H1 (cell line): Measurements from ENCODE around the gene MED23.

ENCODE experiments used
- ATF3 ChIP-seq: IDR thresholded peaks from 2 replicates; pipeline ENCODE4 v1.6.1; 2011; ENCODE audit warnings: low read depth, mild to moderate bottlenecking, low read length; ENCODE audit not compliant: insufficient read depth
- CHD7 ChIP-seq: fragments of 300-600 bp; sonication (generic); IDR thresholded peaks from 2 replicates; pipeline ENCODE4 v1.7.1; 2012; ENCODE audit warnings: low read length, moderate library complexity, mild to moderate bottlenecking, inconsistent platforms; ENCODE audit not compliant: insufficient replicate concordance
- CTCF ChIP-seq, 3 experiments: IDR thresholded peaks; 1 replicate in 2 of 3; 2 replicates in 1 of 3; pipeline versions ENCODE4 v1.5.1 to v1.6.1; 2011; ENCODE audit warnings: low read length in 3 of 3, mild to moderate bottlenecking in 3 of 3, inconsistent platforms in 2 of 3, low read depth in 1 of 3, moderate library complexity in 1 of 3; ENCODE audit not compliant: insufficient read depth in 1 of 3; ENCODE audit errors: control extremely low read depth in 1 of 3
- EP300 ChIP-seq, 2 experiments: IDR thresholded peaks; 1 replicate in 1 of 2; 2 replicates in 1 of 2; pipeline ENCODE4 v1.6.1; 2011 to 2012; ENCODE audit warnings: low read depth in 2 of 2, low read length in 2 of 2, mild to moderate bottlenecking in 2 of 2, borderline replicate concordance in 1 of 2, inconsistent platforms in 1 of 2, moderate library complexity in 1 of 2
- GABPA ChIP-seq: IDR thresholded peaks from 2 replicates; pipeline ENCODE4 v1.6.1; 2011; ENCODE audit warnings: mild to moderate bottlenecking, low read length, moderate library complexity, borderline replicate concordance; ENCODE audit not compliant: insufficient read depth
- KDM4A ChIP-seq: IDR thresholded peaks from one replicate; pipeline ENCODE4 v1.7.1; 2012; ENCODE audit warnings: low read depth, mild to moderate bottlenecking, moderate library complexity, low read length, inconsistent platforms; ENCODE audit not compliant: severe bottlenecking
- MAX ChIP-seq: IDR thresholded peaks from 2 replicates; pipeline ENCODE4 v1.6.1; 2012; ENCODE audit warnings: inconsistent platforms
- POLR2A ChIP-seq, 2 experiments: IDR thresholded peaks; 1 replicate in 1 of 2; 2 replicates in 1 of 2; pipeline ENCODE4 v1.6.1; 2011; ENCODE audit warnings: low read depth in 2 of 2, low read length in 2 of 2, mild to moderate bottlenecking in 2 of 2; ENCODE audit errors: control extremely low read depth in 1 of 2
- YY1 ChIP-seq: IDR thresholded peaks from 2 replicates; pipeline ENCODE4 v1.6.1; 2011; ENCODE audit warnings: low read depth, mild to moderate bottlenecking, low read length

- peak; percentile 96 to 100 (median 99) for TF ChIP-seq CTCF (IDR thresholded peaks at IDR 0.05; ENCODE audit: control extremely low read depth in 1 of 3, insufficient read depth in 1 of 3, low read depth in 1 of 3, low read length in 3 of 3)
- peak; percentile 66 for TF ChIP-seq YY1
- peak; percentile 77; the same call in 1 of the 2 replicates for TF ChIP-seq ATF3
- TF ChIP-seq POLR2A (IDR thresholded peaks at IDR 0.05; ENCODE audit: control extremely low read depth in 1 of 2, low read depth in 2 of 2, low read length in 2 of 2), result peak in 1 of 2 experiments; percentile 85; a peak in 2 of 3 replicates
- peak; percentile 26 for TF ChIP-seq KDM4A
- peak; percentile 52 for TF ChIP-seq CHD7
- peak; percentile 100 for TF ChIP-seq GABPA
- TF ChIP-seq MAX, result peak; percentile 58; the same call in 1 of the 2 replicates
- peak; percentile 44 to 87 for TF ChIP-seq EP300 (IDR thresholded peaks at IDR 0.05; ENCODE audit: borderline replicate concordance in 1 of 2, low read depth in 2 of 2, low read length in 2 of 2)
These were observed at the start of gene MED23 for GRCh38 chr6:131627724-131628682.
